Measurements from ENCODE around the gene RASD1.

The RASD1 gene, protein sequence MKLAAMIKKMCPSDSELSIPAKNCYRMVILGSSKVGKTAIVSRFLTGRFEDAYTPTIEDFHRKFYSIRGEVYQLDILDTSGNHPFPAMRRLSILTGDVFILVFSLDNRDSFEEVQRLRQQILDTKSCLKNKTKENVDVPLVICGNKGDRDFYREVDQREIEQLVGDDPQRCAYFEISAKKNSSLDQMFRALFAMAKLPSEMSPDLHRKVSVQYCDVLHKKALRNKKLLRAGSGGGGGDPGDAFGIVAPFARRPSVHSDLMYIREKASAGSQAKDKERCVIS

DNA sequence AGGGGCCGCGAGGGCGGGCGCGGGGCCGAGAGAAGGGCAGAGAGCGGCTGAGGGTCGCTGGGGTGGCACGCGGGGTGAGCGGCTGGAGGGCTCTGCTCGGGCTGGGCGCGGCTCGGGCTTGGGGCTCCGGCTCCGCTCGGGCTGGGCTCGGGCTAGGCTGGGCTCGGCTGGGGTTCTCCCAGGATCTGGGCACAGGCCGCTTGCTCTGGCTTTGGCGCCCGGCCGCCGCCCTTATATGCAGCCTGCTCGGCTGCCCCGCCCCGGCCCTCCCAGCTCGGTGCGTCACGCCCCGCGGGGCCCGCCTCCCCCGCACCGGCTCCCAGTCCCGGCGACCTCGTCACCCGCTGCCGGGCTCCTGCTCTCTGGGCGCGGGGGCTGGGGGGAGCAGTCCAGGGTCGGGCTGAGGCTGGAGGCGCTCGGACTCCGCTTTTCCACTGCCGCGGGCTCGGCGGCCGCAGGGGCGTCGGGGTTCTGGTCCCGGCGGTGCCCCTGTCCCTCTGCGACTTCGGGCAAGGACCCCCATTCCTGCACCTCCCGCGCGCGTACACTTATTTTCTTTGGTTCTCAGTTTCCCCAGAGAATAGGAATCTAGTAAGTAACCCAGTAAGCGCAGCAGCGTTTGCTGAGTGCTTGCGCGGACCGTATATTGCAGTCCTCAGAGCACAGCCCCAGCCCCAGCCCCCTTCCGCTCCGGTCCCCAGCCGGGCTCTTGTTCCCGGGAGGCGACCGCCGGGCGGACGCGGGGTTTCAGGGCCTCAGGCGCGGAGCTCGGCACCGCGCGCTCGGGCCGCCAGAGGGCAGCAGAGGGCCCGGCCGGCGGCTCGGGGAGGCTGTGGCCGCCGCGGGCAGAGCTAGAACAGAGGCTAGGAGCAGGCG lies at the start of gene RASD1:
TSS of gene RASD1 (minus strand) at position 207 of the 876 bp plus-strand sequence. CDS start 214 bp downstream, outside the sequence.
- peak; percentile 72 for DNase-seq

DNA sequence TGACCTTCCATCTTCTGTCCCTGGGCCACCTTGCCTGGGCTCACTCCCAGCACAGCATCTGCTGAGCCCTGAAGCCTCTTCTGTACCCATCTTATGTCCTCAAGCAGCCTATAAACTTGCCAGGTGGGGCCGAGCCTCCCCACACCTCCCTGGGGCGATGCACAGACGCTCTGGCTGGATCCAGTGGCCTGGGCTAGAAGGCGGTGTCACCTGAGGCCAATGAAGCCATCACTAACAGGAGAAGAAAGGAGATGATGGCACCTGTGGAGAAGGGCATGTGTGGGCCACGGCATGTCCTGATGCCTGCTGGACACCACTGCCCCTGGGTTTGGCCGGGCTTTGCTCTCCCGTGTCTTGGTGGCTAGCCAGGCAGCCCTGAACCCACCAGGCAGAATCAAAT lies 49.8 kb upstream of the RASD1 start:
- DNase-seq, result no peak

DNA sequence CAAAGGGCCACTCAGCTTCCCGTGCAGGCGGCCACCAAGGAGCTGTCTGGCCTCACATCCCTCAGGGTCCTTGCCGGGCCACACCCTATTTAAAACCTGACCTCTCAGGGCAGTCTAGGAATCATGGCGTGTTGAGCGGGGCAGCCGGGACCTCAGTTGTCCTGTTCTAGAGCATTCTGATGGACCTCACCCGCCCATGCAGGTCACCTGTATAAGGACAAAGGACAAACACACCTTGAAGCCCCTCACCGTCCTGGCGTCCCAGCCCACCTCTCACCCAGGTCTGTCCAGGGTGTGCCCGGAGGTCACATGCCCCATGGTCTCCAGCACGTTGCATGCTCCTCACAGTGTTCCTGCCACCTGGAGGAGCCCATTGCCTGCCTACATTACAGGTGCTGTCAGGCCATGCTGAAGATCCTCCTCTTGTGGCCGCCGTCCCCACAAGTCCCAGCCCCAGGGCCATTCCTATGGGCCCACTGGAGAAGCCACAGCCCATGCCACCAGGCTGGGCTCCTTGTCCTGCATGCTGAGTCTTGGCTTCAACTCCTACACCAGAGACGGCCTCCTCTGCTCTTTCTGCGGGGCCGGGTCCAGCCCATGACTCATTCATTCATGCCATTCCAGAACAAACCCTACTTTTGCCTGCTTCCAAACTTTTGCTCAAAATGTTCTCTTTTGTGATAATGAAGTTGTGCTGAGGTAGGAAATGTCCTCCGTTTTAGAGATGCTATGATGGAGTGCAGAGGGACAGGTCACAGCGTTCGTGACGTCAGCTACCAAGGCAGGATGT lies 49.0 kb upstream of the RASD1 start:
- no peak for DNase-seq

DNA sequence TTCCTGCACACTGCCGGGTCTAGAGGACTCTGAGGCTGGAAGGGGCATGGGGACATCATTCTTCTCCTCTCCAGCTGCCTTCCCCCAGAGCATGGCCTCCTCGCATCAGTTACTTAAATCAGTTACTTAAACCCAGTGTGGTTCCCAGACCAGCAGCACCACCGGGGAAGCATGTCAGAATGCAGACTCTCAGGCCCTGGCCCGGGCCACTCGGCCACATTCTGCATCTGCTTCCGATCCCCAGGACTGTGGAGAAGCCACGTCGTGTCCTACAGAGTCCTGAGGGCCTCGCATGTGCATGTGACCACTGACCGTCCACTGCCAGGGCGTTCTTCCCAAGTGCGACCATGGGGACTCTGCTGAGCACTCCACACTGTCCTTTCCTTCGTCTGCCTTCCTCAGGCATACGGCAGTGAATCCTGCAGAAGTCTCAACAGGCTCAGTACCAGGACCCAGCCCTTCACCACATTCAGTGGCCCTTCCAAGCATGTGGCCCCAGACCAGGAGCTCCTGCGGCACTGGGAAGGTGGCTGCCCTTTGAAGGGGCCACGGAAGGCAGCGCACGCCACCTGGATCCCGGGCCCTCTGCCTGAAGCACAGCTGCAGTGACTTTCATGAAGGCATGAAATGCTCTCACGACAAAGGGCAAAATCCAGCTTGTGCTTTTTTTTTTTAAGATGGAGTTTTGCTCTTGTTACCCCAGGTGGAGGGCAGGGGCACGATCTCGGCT lies 46.9 kb upstream of the RASD1 start:
- no peak for DNase-seq

DNA sequence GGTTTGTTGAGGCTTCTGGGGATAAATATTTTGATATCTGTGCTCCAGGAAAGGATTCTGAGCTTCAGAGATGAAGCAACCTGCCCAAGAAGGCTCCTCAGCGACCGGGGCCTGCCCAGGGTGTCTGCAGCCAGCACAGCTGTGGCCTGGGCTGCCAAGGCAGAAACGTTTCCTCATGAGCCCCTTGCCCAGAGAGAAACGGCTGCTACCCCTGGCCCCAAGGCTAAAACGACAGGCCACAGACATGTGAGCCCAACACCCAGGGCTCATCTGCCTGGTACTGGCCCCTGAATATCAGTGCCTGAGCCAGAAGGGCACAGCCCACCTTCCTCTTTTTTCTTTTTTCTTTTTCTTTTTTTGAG lies 45.4 kb upstream of the RASD1 start:
- DNase-seq, result no peak

DNA sequence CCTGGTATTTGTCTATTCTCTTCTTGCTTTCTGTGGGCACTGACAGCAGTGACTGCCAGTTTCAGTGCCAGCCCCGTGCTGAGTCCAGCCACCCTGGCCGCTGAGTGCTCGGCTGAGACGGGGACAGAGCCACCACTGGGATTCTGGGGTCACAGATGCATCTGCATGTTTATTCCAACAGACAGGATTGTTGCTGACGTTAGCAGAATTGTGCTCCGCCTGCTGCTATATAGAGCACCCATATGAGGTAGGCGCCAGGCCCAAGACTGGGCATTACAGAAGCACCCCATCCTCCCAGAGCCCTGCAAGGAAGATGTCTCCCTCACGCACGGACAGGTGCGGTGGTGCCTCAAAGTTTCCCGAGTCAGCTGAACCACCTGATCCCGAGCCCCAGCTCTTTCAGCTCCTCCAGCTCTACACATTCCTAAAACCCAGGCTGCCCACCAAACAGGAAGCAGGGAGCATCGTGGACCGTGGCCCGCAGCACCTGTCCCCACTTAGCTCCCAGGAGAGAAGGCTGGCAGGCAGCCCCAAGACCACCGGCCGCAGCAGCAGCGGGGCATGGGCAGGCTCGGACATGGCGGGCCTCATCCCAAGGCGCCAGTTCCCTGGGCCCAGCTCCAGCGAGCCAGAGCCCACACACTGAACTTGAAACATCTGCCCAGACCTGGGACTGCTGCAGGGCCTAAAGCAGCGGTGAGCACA lies 44.9 kb upstream of the RASD1 start:
- no peak for DNase-seq

DNA sequence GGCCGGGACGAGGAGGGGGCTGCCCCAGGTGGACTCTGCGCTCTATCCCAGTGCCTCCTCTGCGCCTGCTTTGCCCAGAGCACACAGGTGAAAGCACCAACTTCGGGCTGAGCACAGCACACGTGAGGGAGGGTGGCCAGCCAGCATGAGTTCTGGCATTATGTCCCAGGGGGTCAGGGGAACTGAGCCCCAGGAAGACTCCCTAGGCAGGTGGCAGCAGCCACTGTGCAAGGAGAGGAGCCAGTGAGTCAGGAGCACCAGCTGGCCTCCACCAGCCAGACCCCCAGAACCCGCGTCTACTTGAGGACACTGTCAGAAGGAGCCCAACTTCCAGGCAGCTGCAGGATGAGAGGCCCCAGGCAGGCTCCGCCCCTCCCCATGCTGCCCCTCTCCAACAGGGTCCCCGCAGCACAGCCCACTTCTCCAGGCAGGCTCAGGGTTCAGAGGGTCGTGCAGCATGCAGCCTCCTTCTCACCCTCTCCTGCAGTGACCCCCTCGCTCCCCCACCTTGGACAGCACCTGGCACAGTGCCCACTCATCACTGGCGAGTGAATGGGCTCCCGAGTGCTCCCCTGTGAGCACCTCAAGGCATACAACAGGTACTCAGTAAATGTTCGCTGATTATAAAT lies 44.2 kb upstream of the RASD1 start:
- DNase-seq, result no peak

DNA sequence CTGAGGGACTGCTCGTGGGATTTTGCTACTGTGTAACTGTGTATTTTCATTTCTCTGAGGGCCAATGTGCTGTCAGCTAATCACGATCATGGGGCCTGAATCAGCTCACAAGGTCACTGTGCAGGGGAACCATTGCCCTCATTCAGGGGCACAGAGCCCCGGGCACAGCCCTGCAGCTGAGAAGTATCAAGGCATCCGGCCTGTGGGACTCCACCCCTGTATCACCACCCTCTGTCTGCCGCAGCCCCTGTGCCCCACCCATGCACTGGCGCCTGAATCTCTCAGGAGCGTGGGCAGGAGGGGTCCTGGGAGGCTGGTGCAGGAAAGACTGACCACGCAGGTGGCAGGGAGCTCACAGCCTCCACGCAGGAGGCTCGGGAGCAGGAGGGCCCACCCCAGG lies 43.4 kb upstream of the RASD1 start:
- no peak for DNase-seq

DNA sequence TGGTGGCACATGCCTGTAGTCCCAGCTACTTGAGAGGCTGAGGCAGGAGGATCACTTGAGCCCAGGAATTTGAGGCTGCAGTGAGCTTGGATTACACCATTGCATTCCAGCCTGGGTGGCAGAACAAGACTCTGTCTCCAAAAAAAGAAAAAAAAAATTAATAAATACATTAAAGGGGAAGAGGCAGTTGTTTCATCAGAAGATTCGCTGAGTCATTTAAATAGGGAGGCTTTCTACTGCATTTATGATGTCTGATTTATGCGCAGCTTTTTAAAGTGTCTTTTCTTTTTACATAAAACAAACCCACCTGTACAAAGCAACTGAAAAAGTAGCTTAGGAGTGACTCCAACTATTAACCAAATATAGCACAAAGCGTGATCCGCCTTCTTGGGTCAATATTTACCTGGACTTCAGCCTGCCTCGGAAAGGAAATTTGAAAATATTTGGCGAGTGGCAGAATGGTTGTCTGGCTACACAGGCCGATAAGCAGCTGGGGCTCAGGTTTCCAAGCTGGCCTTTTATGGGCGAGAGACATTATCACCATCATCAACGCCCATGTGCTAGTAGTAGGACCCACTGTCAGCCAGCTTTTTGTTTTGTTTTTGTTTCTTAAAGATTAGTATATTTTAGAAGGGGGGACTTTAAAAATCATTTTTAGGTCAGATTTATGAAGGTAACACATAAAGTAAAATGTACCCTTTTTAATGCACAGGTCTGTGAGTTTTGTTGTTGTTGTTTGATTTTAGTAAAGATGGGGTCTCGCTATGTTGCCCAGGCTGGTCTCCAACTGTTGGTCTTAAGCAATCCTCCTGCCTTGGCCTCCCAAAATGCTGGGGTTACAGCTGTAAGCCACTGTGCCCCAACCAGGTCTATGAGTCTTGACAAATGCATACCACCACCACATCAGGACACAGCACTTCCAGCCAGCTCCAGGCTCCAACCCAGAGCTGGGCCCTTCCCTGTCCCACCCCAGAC lies 42.5 kb upstream of the RASD1 start:
- DNase-seq, result no peak

DNA sequence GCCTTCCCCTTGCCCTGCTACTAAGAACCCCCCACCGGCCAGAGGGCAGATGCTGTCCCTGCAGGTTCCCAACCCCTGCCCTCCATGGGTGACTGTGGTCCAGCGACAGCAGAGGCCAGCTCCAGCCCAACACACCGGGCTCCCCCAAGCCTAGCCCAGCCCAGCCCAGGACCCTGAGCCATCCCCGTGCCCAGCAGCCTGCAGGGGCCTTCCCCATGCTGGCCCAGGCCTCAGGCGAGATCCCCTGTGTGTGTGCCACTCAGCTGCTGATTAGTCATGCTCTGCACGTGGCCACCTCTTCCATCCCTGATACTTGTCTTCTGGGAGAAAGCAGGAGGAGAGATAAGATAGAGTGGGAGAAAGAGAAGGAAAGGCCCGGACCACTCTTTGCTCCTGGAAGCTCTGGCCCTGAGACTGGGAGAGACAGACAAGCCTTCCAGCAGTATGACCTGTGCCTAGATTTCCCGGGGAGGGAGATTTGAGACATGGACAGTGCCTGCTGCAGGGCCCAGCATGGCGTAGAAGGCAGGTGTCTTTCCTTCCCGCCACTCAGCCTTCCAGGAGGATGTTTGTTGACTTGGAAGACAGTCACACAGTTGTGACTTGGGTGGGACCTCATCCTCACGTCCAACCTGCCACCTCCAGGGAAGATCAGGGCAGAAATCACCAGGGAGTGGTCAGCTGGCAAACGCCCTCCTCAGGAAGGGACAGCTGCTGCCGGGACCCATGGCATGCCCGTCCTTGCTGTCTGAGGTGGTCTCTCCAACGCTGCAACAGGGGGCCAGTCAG lies 41.3 kb upstream of the RASD1 start:
- no peak for DNase-seq

DNA sequence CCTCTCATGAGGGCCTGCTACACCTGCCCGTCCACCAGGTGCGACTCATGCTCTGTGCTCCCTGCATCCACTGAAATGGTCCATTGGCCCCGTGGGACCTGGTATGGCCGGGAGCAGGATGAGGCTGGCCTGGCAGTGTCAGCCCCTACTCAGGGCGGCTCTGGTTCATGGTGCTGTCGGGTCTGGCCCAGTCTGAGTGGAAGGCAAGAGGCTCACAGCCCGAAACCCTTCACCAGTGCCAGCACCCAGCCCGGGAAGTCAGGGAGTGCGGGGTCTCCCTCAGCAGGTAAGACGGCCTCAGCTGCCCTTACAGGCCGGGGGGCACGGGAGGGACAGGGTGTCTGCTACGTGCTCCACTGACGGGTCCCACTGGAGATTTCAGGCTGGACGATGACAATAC lies 40.5 kb upstream of the RASD1 start:
- no peak for DNase-seq

DNA sequence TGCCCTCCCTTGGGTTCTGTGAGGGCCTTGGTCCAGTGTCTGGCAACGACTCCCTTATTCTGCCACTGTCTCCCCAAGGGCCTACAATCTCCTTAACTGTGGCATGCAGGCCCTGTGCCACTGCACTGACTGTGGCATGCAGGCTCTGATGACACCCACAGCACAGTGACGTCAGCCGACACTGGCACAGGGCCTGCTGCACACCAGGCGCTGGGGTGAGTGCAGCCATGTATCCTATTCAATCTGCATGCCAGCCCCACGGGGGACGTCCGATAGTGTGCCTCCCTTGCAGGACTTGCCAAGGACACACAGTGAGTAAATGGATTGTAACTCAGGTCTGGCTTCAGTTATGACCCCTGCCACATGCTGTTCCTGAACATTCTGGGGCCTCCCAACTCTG lies 39.8 kb upstream of the RASD1 start:
- DNase-seq, result peak; percentile 9

DNA sequence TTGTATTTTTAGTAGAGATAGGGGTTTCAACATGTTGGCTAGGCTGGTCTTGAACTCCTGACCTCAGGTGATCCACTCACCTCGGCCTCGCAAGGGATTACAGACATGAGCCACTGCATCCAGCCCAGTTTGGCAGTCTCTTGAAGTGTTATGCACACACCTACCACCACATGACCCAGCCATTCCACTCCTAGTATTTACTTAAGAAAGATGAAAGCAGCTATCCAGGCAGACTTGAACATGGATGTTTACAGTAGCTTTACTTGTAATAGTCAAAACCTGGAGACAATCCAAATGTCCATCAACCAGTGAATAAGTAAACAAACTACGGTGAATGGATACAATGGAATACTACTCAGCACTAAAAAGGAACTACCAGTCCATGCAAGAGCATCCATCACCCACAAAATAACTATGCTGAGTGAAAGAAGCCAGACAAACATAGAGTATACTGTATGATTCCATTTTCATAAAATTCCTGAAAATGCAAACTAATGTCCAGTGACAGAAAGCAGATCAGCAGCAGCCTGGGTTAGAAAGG lies 37.8 kb upstream of the RASD1 start:
- no peak for DNase-seq

DNA sequence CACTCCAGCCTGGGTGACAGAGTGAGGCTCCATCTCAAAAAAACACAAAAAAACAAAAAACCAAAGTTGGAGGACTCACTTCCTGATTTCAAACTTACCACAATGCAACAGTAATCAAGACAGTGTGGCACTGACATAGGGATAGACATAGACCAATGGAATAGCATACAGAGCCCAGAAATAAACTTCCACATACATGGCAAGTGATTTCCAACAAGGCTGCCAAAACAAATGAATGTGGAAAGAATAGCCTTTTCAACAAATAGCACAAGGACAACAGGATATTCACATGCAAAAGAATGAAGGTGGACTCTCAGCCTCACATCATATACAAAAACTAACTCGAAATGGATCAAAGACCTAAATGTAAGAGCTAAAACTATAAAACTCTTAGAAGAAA lies 36.8 kb upstream of the RASD1 start:
- DNase-seq, result no peak

DNA sequence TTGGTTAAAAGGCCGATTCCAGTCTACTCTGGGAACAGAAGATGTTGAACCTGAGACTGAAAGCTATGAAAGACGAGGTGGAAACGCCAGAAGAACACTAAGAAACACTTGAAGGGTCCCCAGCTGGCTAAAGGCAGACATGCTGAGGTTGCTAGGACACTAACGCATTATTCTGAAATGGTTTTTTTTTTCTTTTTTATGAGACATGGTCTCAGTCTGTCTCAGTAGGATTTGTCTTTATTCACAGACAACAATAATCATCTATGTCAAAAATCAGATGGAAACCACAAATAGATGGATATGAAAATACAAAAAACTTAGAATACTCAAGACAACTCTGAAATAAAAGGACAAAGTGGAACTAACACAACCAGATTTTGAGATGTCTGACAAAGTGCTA lies 35.0 kb upstream of the RASD1 start:
- DNase-seq, result no peak

DNA sequence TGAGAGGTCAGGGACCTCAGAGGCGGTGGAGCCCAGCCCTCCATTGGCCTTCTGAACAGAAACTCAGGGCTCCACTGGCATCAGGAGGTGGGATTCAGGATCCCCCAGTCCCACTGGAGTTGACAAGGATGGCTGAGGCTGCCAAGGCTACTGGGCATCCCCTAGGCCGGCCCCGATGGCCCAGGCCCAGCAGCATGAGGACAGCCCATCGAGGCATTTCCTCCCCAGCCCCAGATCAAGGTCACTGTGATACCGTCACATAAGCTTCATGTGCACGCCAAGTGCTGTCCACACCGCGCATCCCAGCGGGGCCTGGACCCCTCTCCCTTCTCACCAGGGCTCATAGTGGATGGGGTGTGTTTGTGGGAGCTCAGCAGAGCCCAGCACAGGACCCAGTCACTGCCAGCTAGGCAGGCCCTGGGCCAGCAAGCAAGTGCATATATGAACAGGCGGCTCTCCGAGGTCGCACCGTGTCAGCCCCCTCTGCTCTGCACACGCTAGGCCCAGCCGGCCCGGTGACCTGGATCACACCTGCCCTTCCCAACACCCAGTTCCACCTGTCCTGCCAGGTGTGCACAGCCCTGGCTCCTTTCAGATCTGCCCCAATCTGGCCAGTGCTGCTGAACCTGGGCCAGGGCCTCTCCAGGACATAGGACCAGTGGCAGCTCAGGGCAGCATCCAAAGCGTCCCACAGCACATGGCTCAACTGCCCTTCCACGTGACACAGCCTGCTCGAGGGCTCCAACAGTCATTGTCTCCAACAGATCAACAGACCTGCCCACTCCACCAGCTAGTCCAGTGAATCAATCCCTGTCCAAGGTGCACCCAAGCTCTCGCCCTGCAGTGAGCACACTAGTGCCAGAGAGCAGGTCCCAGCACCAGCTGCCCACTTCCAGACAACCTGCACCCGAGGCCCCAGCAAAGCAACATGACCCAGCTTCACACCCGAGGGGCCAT lies 32.8 kb upstream of the RASD1 start:
- no peak for DNase-seq

DNA sequence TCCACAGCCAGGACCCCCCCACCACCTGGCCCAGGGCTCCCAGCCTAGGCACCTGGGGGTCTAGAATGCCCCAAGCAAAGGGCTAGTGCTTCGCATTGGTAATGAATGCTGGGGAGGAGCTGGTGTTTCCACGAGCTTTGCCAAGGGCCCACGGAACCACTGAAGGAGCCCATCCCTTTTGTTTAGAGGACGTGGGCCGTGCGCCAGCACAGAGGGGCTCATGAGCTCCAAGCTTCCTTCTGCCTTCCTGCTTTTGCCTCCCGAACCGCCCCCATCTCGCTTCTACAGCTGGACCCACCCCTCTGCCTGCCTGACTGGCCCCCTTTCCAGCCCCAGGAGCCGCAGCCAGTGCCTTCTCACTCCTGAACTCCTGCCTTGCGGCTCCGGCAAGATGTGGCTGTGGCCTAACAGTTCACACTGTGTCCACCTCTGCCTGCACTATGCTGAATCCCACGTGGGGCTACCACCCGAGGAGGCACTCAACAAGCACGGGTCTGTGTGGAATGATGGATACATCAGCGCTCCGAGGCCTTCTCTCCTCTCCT lies 31.8 kb upstream of the RASD1 start:
- DNase-seq, result no peak

DNA sequence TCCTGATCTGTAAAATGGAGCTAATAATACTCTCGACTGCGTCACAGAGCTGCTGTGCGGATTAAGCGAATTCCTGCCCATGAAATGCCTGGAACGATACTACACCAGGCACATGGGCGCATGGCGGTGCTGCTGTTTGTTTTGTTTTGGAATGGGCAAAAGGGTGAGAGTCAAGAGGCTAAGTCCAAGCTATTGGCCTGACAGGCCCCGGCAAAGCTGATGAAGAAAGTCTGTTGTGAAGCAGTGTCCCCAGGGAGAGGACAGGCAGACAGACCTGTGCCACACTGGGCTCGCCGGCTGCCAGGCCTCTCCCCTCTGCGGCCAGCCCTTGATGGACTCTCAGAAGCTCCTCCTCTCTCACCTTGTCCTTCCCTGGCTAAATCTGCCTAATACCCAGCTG lies 31.3 kb upstream of the RASD1 start:
- DNase-seq, result no peak

All from NCI-H1694 (cell line).